Liver (tissue), 9 donors: ENCODE measurements around the gene WWOX. TPM values are rescaled to one million over a fixed set of nuclear protein-coding genes. Genes with fewer than 3 reads are reported as not detected.

Experiments
- DNase-seq: peaks from one replicate; pipeline ENCODE4 v3.0.0-alpha.2; 2017; ENCODE audit warnings: low spot score
- H3K27ac ChIP-seq, 2 donors: one replicate each; pipeline ENCODE4 v1.7.0; 2013; ENCODE audit warnings: inconsistent platforms in 2 of 2, low read length in 2 of 2, control low read depth in 1 of 2, low read depth in 1 of 2, mild to moderate bottlenecking in 1 of 2
- H3K27me3 ChIP-seq, 4 donors: one replicate each; pipeline versions ENCODE4 v1.6.1 to v1.7.0; 2013; ENCODE audit warnings: low read length in 3 of 4, inconsistent platforms in 1 of 4, mild to moderate bottlenecking in 1 of 4, moderate library complexity in 1 of 4; ENCODE audit not compliant: control insufficient read depth in 4 of 4, insufficient read depth in 4 of 4
- H3K36me3 ChIP-seq, 4 donors: one replicate each; pipeline versions ENCODE4 v1.6.1 to v1.7.0; 2013; ENCODE audit warnings: low read length in 3 of 4, mild to moderate bottlenecking in 3 of 4, low read depth in 1 of 4, moderate library complexity in 1 of 4; ENCODE audit not compliant: control insufficient read depth in 4 of 4, insufficient read depth in 3 of 4
- H3K4me1 ChIP-seq, 4 donors: one replicate each; pipeline versions ENCODE4 v1.6.1 to v1.7.0; 2013; ENCODE audit warnings: low read length in 3 of 4, mild to moderate bottlenecking in 3 of 4, moderate library complexity in 1 of 4; ENCODE audit not compliant: control insufficient read depth in 4 of 4, insufficient read depth in 4 of 4
- H3K4me3 ChIP-seq, 3 donors: one replicate each; pipeline versions ENCODE4 v1.6.1 to v1.7.0; 2013; ENCODE audit warnings: low read length in 3 of 3, control low read depth in 1 of 3, low read depth in 1 of 3, mild to moderate bottlenecking in 1 of 3
- H3K9ac ChIP-seq, 2 donors: one replicate each; pipeline ENCODE4 v1.7.0; 2013; ENCODE audit warnings: low read length in 2 of 2, mild to moderate bottlenecking in 2 of 2, moderate library complexity in 2 of 2, control low read depth in 1 of 2, low read depth in 1 of 2
- H3K9me3 ChIP-seq, 4 donors: one replicate each; pipeline versions ENCODE4 v1.6.1 to v1.7.0; 2013; ENCODE audit warnings: low read length in 3 of 4; ENCODE audit not compliant: control insufficient read depth in 4 of 4
- ATF3 ChIP-seq: IDR thresholded peaks from 2 replicates; pipeline ENCODE4 v1.6.1; 2016; ENCODE audit warnings: antibody characterized with exemption
- CTCF ChIP-seq: fragments of 150-350 bp; IDR thresholded peaks from 2 replicates; pipeline ENCODE4 v1.5.1; 2017; ENCODE audit warnings: improper control_type of control experiment, low read depth, low read length; ENCODE audit not compliant: missing input control
- EGR1 ChIP-seq, 2 donors: IDR thresholded peaks; 2 replicates each; pipeline ENCODE4 v1.6.1; 2016 to 2018; ENCODE audit warnings: antibody characterized with exemption in 2 of 2, low read depth in 2 of 2
- FOXA1 ChIP-seq: IDR thresholded peaks from 2 replicates; pipeline ENCODE4 v1.6.1; 2016; ENCODE audit warnings: antibody characterized with exemption
- FOXA2 ChIP-seq: IDR thresholded peaks from 2 replicates; pipeline ENCODE4 v1.6.1; 2016; ENCODE audit warnings: antibody characterized with exemption
- GABPA ChIP-seq, 2 donors: IDR thresholded peaks in 1 of 2; conservative IDR thresholded peaks in 1 of 2; 2 replicates each; pipeline ENCODE4 v1.6.1; 2016; ENCODE audit warnings: antibody characterized with exemption in 2 of 2, mild to moderate bottlenecking in 1 of 2, moderate library complexity in 1 of 2
- HNF4A ChIP-seq, 2 donors: conservative IDR thresholded peaks; 2 replicates each; pipeline ENCODE4 v1.6.1; 2016; ENCODE audit warnings: antibody characterized with exemption in 2 of 2, mild to moderate bottlenecking in 2 of 2
- HNF4G ChIP-seq: IDR thresholded peaks from 2 replicates; pipeline ENCODE4 v1.6.1; 2016; ENCODE audit warnings: antibody characterized with exemption
- JUND ChIP-seq, 2 donors: IDR thresholded peaks; 2 replicates each; pipeline ENCODE4 v1.6.1; 2016; ENCODE audit warnings: antibody characterized with exemption in 2 of 2
- NR2F2 ChIP-seq: IDR thresholded peaks from 2 replicates; pipeline ENCODE4 v1.6.1; 2016; ENCODE audit warnings: antibody characterized with exemption
- RAD21 ChIP-seq, 2 donors: IDR thresholded peaks; 2 replicates each; pipeline ENCODE4 v1.6.1; 2016; ENCODE audit warnings: antibody characterized with exemption in 2 of 2, mild to moderate bottlenecking in 2 of 2
- RXRA ChIP-seq, 2 donors: IDR thresholded peaks; 2 replicates each; pipeline ENCODE4 v1.6.1; 2017 to 2018; ENCODE audit warnings: antibody characterized with exemption in 2 of 2, mild to moderate bottlenecking in 1 of 2
- SP1 ChIP-seq: IDR thresholded peaks from 2 replicates; pipeline ENCODE4 v1.6.1; 2018; ENCODE audit warnings: antibody characterized with exemption, mild to moderate bottlenecking
- TAF1 ChIP-seq: conservative IDR thresholded peaks from 2 replicates; pipeline ENCODE4 v1.6.1; 2016; ENCODE audit warnings: antibody characterized with exemption, mild to moderate bottlenecking
- YY1 ChIP-seq: IDR thresholded peaks from 2 replicates; pipeline ENCODE4 v1.6.1; 2016; ENCODE audit warnings: antibody characterized with exemption, mild to moderate bottlenecking
- ZBTB33 ChIP-seq: IDR thresholded peaks from 2 replicates; pipeline ENCODE4 v1.6.1; 2016; ENCODE audit warnings: antibody characterized with exemption
- WGBS: extraction: QIAGEN DNeasy Blood & Tissue Kit; methylation state at CpG from one replicate; pipeline ENCODE4 v1.1.7; 2013; 5-methylcytosine and 5-hydroxymethylcytosine counted together
- polyA plus RNA-seq, 2 donors: library from polyadenylated mRNA; stranded (reverse) in 1 of 2; unstranded in 1 of 2; fragments of 200-250 nt in 1 of 2; fragments of >200 nt in 1 of 2; fragmentation: Nextera tagmentation in 1 of 2; extraction: Ambion mirVana in 1 of 2; gene quantifications; one replicate each; pipeline versions ENCODE4 v1.2.1 to v1.2.3, GENCODE V29; 2013 to 2015
- total RNA-seq, 2 donors: library from RNA; depleted of rRNA; stranded (reverse); fragments of >200 nt; gene quantifications; one replicate each; pipeline ENCODE4 v1.2.3, GENCODE V29; 2014
- TF ChIP-seq, protein P1 (sequence below): IDR thresholded peaks from 2 replicates; pipeline ENCODE4 v1.6.1; 2016; ENCODE audit warnings: antibody characterized with exemption
- TF ChIP-seq, protein P2 (sequence below): IDR thresholded peaks from 2 replicates; pipeline ENCODE4 v1.6.1; 2016; ENCODE audit warnings: antibody characterized with exemption, mild to moderate bottlenecking
- donor health status: healthy.
- donor health status: healthy.
- donor health status: healthy.
- donor health status: healthy.
- donor health status: healthy.

The WWOX gene
- total and polyA plus RNA-seq, 4 donors: 9.8 to 46.0 (median 15.3) TPM

- DNase-seq: no peak
- H3K4me3 ChIP-seq: no peak overlapping the region
- H3K36me3 ChIP-seq: no peaks in the 10 kb centered on the region
- no peaks in the 10 kb centered on the region for H3K9me3 ChIP-seq
- no peaks in the 10 kb centered on the region for H3K4me1 ChIP-seq
- H3K27me3 ChIP-seq: no peaks in the 10 kb centered on the region
- no peak overlapping the region for H3K9ac ChIP-seq
- 73% methylated on average over 11 of the region's 11 CpGs for WGBS
- no peak overlapping the region for H3K27ac ChIP-seq
- TF ChIP-seq, protein P1, sequence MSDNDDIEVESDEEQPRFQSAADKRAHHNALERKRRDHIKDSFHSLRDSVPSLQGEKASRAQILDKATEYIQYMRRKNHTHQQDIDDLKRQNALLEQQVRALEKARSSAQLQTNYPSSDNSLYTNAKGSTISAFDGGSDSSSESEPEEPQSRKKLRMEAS: no peak
Measured at GRCh38 chr16:78570399-78571141, 471.1 kb downstream of the WWOX start.

GRCh38 chr16:78571434-78571833 lies 472.0 kb downstream of the WWOX start:
- Histone ChIP-seq H3K4me1 (no peaks in the 10 kb centered on the region), H3K4me3 (no peak overlapping the region), H3K36me3 (no peaks in the 10 kb centered on the region), H3K27me3 (no peaks in the 10 kb centered on the region), H3K9ac (no peak overlapping the region), H3K27ac (no peak overlapping the region), H3K9me3 (no peaks in the 10 kb centered on the region)
- TF ChIP-seq YY1: no peak
- no peak for TF ChIP-seq FOXA2
- no peak for TF ChIP-seq EGR1 (IDR thresholded peaks at IDR 0.05; ENCODE audit: low read depth in 2 of 2)
- no peak for TF ChIP-seq HNF4G
- TF ChIP-seq, protein P2, sequence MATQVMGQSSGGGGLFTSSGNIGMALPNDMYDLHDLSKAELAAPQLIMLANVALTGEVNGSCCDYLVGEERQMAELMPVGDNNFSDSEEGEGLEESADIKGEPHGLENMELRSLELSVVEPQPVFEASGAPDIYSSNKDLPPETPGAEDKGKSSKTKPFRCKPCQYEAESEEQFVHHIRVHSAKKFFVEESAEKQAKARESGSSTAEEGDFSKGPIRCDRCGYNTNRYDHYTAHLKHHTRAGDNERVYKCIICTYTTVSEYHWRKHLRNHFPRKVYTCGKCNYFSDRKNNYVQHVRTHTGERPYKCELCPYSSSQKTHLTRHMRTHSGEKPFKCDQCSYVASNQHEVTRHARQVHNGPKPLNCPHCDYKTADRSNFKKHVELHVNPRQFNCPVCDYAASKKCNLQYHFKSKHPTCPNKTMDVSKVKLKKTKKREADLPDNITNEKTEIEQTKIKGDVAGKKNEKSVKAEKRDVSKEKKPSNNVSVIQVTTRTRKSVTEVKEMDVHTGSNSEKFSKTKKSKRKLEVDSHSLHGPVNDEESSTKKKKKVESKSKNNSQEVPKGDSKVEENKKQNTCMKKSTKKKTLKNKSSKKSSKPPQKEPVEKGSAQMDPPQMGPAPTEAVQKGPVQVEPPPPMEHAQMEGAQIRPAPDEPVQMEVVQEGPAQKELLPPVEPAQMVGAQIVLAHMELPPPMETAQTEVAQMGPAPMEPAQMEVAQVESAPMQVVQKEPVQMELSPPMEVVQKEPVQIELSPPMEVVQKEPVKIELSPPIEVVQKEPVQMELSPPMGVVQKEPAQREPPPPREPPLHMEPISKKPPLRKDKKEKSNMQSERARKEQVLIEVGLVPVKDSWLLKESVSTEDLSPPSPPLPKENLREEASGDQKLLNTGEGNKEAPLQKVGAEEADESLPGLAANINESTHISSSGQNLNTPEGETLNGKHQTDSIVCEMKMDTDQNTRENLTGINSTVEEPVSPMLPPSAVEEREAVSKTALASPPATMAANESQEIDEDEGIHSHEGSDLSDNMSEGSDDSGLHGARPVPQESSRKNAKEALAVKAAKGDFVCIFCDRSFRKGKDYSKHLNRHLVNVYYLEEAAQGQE: no peak
- no peak for TF ChIP-seq FOXA1
- TF ChIP-seq ZBTB33: no peak
- TF ChIP-seq GABPA (IDR thresholded peaks at IDR 0.05 in 1 of 2, conservative IDR thresholded peaks at IDR 0.05 in 1 of 2): no peak
- no peak for TF ChIP-seq SP1
- TF ChIP-seq JUND (IDR thresholded peaks at IDR 0.05): no peak
- no peak for TF ChIP-seq RXRA (IDR thresholded peaks at IDR 0.05)
- TF ChIP-seq, protein P1: no peak
- no peak for TF ChIP-seq ATF3
- TF ChIP-seq CTCF: no peak
- TF ChIP-seq RAD21 (IDR thresholded peaks at IDR 0.05): no peak
- TF ChIP-seq TAF1: no peak
- TF ChIP-seq HNF4A (conservative IDR thresholded peaks at IDR 0.05): no peak
- TF ChIP-seq NR2F2: no peak
- DNase-seq: no peak
- WGBS: 97% methylated on average over 8 of the region's 8 CpGs
